Measurements from ENCODE around the gene BYSL.

BYSL gene

GRCh38 chr6:41975276-41975675, 54.0 kb downstream of the BYSL start:
- no peak overlapping the region for H3K4me3 ChIP-seq (replicated peaks; ENCODE audit: low read depth, low read length)
- no peak for TF ChIP-seq CTCF (IDR thresholded peaks at IDR 0.05; ENCODE audit: low read length, missing control alignments)
- DNase-seq (ENCODE audit: low read depth), result no peak

- TF ChIP-seq CTCF (IDR thresholded peaks at IDR 0.05; ENCODE audit: low read length, missing control alignments), result no peak
- no peak overlapping the region for H3K4me3 ChIP-seq (replicated peaks; ENCODE audit: low read depth, low read length)
- DNase-seq (ENCODE audit: low read depth), result peak; percentile 72
These were observed 55.6 kb downstream of the BYSL start for GRCh38 chr6:41976794-41977484.
